GM21723 (cell line): ENCODE results near the gene MCM5.
"Not testable (repeated sequence)": the region's sequence is repeated elsewhere in the genome, so short reads cannot be mapped to it uniquely, and the experiment has no call there.

Experiments
- ATAC-seq: cut with Tn5 transposase; IDR thresholded peaks from one replicate; pipeline ENCODE4 v1.9.1; 2021; ENCODE audit warnings: mild to moderate bottlenecking, moderate library complexity; ENCODE audit not compliant: unreplicated experiment

MCM5 gene

DNA sequence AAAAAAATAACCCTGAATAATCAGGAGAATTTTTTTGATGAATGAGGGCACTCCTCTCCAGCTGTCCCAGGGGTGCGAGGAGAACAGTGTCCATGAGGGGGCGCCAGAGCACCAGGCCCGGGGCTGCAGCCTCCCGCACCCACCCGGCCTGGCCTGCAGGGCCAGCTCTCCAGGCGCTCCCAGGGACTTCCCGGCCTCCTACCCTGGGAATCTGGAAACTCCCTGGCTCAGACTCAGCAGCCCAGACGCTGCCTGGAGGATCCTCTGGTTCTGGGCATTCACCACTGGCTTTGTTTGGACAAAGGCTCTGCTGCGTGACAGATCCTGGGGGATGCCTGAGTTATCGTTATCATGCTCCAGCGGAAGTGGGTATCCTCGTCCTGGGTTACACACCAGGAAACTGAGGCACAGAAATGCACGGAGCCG, 31.0 kb downstream of the MCM5 start:
- ATAC-seq, result no peak

DNA sequence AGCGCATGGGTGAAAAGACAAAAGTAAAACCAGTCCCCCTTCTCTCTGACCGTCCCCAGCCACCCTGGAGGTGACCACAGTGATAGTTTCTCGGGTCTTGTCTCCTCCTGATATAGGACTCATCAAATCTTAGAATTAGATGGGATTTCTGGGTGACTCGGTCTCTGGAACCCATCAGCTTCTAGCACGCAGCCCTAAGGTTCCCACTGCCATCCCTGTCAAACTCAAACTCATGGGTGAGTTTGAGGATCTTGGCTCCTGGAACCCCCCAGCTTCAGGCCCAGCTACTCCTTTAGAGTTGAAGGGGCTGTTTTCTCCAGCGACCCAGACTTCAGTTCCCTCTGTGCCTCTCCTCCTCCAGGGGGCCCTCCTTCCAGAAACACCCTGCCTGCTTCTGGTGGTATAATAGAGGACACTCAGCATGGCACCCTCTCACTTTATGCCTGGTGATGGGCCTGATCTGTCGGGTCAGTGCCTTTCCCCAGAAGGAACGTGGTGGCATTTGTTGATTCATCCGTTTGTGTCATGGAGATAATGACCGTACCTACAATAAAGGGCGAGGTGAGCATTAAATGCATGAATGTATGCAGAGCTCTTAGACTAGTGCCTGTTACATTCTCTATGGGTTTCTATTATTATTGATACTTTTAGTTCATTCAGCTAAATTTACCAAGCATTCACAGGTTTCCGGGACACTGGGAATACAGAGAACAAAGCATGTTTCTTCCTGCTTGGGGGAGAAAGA, 31.7 kb downstream of the MCM5 start:
- ATAC-seq, result no peak

DNA sequence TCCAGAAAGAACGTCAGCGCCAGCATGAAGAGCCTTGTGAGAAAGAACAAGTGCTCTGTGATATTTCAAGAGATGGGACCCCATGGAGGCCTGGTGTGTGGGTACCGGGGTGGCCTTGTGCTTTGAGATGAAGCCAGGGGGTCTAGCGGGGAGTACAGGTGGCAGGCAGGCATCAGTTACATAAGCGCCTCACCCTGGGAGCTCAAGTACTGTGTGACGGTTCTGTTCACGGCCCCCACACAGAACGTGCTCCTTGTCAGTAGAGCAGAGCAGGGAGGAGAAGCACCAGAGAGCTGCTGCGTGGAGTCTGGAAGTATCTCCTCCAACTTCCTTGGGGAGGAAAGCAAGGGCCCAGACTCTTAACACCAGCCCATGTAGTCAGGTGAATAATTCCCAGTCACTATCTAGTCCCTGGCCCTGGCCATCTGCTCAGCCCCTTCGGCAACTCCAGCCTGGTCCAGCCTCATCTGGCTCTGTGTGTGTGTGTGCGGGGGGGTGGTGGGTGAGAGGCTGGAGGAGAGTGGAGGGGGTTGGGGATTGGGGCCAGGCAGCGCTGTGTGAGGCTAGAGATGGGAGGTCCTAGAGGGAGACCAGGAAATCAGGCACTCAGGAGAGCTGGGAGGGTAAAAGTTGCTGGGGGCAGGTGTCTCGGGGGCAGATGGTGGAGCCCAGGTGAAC, 32.4 kb downstream of the MCM5 start:
- no peak for ATAC-seq

DNA sequence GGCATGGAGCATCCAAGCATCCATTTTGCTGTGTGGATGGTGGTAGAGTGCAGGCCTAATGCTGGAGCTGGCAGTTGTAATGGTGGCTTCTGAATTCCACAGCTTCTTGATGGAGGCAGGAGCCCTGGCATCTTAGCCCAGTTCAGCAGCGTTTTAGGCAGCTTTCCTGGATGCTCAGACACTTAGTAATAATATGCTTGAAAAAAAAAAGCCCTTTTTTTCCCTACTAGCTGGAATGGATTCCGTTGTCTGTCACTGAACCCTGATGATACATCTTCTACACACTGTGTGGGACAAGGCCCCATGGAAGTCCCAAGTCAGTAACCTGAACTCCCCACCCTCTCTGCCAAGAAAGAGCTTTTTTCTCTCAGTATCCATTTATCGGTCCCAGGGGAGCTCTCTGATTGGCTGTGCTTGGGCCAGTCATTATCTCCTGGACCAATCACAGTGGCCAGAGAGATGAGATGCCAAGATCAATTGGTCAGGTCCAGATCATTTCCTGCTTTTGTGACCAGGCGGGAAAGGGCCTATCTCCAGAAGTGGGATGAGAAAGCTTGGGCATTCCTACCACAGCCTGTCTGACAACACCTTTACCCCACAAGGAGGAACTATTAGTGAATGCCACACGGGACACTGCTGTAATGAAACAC, 34.2 kb downstream of the MCM5 start:
- ATAC-seq, result no peak

DNA sequence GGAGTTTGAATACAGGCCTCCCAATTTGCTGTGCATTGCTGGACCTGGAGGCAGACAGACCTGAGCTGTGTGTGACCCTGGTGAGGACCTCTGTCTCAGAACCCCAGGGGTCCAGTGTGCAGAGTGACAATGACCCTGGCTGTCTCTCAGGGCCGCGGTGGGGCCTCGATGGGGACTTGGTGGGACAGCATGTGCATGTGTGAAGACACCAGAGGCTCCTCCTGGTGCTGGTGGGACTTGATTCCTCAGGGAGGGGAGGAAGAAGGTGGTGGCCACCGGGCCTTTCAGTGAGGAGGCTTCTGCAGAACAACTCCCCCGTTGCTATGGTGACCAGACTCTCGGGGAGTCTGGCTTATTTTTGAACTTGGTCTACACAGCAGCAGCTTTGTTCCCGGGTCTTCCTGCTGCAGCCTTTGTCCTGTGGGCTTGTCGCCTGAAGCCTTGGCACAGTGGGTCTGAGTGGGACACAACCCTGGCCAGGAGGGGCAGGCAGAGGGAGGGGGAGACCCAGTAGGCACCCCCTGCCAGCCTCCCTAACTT, 35.3 kb downstream of the MCM5 start:
- no peak for ATAC-seq

DNA sequence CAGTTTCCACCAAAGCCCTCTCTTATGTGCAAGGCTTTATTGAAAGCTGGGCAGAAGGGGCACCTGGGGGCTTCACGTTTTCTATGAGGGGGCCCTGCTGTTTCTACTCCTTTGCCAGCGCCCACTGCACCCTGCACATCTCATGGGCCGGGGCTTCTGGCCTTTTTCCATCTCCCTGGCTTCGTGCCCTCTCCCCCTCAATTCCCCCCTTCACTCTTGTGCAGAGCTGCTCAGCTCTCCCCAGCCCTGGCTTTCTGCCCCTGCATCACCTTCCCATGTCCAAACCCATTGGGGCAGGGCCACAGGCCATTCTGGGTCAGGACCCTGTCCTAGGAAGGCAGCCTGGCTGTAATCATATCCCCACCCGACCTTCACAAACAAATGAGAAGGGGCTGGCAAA, 36.5 kb downstream of the MCM5 start:
- ATAC-seq, result no peak

DNA sequence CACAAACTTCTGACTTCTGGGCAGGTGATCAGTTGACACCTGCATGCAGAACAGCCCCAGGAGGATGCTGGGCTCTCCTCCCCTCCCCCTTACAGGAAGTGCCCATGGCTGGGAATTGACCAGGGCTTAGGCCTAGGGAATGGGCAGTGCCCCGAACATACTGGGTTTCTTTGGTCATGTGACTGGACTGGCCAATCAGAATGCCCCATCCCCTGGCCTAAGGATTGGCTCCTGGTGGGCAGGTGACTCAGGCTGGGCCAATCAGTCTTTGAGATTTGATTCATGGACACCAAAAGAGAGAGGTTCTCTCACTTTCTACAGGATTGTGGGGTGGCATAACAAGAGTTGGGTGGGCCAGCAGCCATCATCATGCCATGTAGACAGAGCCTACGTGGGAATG, 37.1 kb downstream of the MCM5 start:
- no peak for ATAC-seq

DNA sequence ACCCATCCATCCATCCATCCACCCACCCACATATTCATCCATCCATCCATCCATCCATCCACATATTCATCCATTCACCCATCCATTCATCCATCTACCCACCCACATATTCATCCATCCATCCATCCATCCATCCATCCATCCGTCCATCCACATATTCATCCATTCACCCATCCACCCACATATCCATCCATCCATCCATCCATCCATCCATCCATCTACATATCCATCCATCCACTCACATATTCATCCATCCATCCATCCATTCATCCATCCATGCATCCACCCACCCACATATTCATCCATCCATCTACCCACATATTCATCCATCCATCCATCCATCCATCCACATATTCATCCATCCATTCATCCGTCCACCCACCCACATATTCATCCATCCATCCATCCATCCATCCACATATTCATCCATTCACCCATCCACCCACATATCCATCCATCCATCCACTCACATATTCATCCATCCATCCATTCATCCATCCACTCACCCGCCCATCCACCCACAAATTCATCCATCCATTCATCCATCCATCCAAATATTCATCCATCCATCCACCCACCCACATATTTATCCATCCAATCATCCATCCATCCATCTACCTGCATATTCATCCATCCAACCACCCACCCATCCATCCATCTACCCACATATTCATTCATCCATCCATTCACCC, 38.9 kb downstream of the MCM5 start:
- ATAC-seq, result not testable (repeated sequence)

DNA sequence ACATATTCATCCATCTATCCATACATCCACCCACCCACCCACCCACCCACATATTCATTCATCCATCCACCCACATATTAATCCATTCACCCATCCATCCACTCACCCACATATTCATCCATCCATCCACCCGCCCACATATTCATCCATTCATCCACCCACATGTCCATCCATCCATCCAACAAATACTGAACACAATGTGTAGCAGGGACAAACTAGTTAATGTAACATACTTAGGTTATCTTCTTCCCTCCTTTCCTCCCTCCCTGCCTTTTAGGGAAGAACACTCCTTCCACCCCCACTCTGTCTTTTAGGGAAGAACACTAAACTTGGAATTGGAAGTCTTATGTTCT, 39.4 kb downstream of the MCM5 start:
- no peak for ATAC-seq

DNA sequence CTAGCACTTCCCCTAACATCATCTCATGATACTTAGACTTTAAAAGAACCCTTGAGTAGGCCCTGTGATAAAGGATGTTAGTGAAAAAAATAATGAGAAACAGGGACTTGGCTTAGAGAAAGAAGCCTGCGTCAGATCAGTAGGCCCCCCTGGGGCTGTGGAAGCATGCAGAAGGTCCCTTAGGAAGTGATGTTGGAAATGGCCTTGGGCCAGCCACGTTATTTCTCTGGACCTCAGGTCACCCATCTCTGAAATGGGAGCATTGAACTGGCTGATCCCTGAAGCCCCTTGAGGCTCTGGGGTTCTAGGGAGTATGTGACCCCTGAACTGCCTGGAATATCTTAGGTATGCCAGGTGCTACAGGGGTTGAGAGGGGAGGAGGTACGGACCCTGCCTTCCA, 40.2 kb downstream of the MCM5 start:
- ATAC-seq, result no peak

DNA sequence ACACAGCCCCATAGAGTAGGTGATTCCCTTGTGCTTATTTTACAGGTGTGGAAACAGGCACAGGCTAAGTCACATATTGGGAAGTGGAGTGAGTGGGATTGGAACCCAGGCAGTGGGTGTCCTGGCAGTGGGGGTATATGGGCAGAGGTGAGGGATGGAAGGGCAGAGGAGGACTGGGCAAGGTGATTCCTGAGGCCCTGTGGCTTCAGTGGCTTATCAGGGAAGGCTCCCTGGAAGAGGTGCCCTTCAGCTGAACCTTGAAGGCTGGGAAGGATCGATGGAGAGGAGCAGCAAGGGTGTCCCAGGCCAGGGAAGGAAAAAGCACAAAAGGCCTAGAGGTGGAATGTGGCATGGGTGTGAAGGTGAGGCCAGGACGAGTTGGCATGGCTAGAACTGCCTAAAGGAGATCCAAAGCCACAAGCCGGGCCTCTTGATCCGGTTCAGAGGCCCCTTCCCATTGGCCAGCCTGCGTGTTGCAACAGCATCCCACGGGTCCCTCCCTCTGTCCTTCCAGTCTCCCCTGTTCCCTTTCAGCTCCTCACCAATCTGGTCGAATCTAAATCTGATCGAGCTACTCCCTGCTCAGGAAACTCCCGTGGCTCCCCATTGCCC, 41.7 kb downstream of the MCM5 start:
- no peak for ATAC-seq

DNA sequence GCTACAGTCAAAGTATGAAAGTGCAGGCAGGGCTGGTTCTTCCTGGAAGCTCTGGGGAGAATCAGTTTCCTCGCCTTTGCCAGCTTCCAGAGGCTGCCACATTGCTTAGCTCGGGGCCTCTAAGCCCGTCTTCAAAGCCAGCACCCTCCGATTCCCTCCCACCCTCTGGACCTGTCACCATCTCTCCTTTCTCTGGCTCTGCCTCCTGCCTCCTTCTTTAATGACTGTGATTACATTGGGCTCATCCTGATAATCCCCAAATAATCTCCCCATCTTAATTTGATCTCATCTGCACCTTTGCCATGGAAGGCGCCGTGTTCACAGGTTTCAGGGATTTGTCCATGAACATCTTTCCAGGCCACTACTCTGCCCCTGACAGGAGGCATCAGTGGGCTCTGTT, 42.5 kb downstream of the MCM5 start:
- ATAC-seq, result no peak

DNA sequence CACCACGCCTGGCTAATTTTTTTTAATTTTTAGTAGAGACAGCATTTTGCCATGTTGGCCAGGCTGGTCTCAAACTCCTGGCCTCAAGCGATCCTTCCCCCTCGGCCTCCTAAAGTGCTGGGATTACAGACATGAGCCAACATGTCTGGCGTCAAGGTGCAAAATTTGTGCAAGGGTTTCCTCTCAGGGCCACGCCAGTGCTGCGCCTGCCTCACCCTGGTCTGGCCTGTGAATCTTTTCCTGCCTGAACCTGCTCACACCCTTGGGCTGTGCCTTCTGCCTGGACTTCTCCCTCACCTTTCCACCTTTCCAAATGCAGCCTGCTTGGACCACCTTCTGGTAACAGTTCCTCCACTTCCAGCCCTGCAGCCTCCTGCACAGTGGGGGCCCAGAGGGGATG, 43.4 kb downstream of the MCM5 start:
- no peak for ATAC-seq

DNA sequence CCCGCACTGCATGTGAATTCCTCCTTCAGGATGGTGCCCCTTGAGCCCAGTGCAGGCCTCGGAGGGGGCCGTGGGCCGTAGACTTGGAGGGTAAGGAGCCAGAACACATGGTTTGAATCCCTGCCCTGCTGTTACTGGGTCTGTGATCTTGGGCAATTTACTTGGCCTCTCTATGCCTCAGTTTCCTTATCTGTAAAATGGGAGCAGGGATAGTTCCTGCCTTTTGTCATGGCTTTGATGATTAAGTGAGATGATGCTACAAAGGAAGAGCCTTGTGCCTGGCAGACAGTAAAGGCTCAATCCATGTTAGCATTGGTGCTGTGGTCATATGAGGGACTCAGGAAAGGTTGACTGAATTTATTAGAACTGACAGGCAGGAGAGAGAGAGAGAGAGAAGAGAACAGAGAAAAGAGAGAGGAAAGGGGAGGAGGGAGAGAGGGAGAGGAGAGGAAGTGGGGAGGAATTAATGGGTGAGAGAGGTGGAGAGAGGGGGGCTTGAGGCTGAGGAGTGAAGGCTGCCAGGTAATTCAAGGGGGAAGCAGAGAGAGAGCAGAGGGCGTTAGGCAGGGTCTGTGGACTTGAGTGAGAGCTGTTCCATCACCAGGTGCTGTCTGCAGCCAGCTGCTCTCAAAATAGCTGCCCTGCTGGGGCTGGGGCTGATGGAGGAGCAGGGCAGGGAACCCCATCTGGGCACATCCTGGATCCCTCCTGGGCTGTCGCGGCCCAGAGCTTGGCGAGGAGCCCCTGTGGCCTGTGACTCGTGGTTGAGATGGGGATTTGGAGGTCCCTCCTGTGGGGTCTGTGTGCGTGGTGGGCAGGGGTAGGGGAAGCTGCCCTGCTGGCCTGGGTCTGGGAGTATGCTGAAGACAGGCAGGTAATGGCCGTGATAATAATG, 44.1 kb downstream of the MCM5 start:
- no peak for ATAC-seq

DNA sequence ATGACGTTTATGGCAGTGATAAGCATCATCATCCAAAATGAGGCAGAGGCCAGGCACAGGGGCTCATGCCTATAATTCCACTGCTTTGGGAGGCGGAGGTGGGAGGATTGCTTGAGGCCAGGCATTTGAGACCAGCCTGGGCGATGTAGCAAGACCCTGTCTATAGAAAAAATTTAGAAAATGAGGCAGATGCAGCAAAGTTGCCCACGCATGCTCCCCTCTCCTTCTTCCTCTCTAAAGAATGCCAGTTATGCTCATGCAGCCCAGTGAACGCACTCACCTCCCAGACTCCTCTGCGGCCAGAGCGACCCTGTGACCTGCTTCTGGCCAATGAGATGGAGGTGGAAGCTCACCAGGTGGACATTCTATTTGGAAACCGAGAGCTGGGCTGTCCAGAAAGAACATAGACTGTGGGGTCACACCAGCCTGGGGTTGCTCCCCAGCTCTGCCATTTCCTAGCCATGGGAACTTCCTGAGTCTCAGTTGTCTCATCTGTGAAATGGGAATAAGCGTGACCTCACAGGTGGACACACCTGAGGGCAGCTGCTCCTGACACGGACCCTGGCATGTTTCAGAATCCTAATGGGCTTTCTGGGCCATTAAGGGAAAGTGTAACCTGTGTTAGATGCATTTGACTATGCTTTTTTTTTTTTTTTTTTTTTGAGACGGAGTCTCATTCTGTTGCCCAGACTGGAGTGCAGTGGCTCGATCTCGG, 44.9 kb downstream of the MCM5 start:
- no peak for ATAC-seq

DNA sequence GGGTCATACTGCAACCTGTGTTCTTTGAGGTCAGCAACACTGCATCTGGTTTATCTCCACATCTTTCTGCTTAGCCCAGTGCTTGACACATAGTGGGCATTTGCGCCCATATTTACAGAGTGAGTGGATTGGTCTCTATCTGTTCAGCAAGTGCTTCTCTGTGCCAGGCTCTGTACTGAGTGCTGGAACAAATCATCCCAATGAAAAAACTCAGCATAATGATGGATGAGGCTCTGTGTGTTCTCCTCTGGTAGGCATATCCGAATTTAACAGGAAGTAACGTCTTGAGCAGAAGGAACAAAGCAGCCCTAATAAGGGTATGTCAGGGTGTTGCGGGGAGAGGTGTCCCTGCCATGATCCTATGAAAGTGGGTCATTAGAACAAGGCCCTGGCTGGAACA, 46.0 kb downstream of the MCM5 start:
- no peak for ATAC-seq

DNA sequence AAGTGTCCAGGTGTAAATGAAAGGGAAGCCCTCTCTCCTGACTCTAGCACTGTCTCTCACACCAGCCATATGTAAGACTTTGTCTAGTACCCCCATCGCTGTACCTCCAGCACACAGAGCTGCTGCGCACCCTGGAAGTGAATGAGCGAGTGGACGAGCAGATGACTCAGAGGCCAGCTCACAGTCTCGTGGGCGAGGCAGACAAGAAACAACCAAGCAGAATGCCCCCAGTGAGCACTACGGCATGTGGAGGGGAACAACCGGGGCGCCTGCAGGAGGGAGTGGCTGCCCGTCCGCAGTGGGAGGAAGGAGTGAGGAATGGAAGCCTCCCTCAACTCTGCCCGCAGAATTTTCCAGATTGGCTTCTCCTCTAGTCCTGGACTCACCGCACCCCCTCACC, 46.4 kb downstream of the MCM5 start:
- ATAC-seq, result no peak

DNA sequence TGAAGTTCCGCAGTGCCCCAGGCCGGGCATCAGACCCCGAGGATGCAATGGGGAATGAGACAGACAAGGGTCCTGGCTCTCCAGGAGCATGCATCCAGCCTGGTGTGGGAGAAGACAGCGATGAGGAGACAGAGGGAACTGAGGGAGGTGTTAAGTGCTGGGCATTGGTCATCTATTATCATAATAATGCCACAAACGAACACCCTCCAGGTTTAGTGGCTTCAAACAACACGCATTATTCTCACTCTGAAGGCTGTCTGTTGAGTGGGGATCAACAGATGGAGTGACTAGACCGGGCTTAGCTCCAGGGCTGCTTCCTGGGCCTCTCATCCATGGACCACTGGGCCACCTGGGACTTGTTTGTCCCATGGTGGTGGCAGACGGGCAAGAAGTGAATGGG, 48.6 kb downstream of the MCM5 start:
- ATAC-seq, result no peak
